ACC112 (cell line): ENCODE measurements around the gene PLEKHG1.

Experiments
- H2AFZ ChIP-seq: fragments of 200-600 bp; sonication (generic); one replicate; pipeline ENCODE4 v1.6.0; 2017; ENCODE audit warnings: antibody characterized with exemption, low read length; ENCODE audit not compliant: unreplicated experiment
- H3K27ac ChIP-seq: fragments of 200-600 bp; sonication (generic); 2 replicates; pipeline ENCODE4 v1.5.1; 2014; ENCODE audit warnings: low read depth, mild to moderate bottlenecking, antibody characterized with exemption, low read length, moderate library complexity
- H3K27me3 ChIP-seq: fragments of 200-600 bp; sonication (generic); 2 replicates; pipeline ENCODE4 v1.6.1; 2014; ENCODE audit warnings: mild to moderate bottlenecking, antibody characterized with exemption, low read length, moderate library complexity, mixed read lengths; ENCODE audit not compliant: insufficient read depth
- H3K36me3 ChIP-seq: fragments of 200-600 bp; sonication (generic); 2 replicates; pipeline ENCODE4 v1.6.1; 2016; ENCODE audit warnings: mild to moderate bottlenecking, antibody characterized with exemption, low read length, moderate library complexity, mixed read lengths; ENCODE audit not compliant: insufficient read depth
- H3K4me1 ChIP-seq: fragments of 200-600 bp; sonication (generic); one replicate; pipeline ENCODE4 v1.6.1; 2016; ENCODE audit warnings: low read length, mixed read lengths; ENCODE audit not compliant: insufficient read depth, unreplicated experiment, control insufficient read depth
- H3K4me3 ChIP-seq: fragments of 200-600 bp; sonication (generic); 2 replicates; pipeline ENCODE4 v1.5.1; 2014; ENCODE audit warnings: mild to moderate bottlenecking, low read depth, low read length
- H3K79me2 ChIP-seq: fragments of 200-600 bp; sonication (generic); one replicate; pipeline ENCODE4 v1.6.0; 2016; ENCODE audit warnings: low read length; ENCODE audit not compliant: control insufficient read depth, unreplicated experiment, insufficient read depth

Gene PLEKHG1

DNA sequence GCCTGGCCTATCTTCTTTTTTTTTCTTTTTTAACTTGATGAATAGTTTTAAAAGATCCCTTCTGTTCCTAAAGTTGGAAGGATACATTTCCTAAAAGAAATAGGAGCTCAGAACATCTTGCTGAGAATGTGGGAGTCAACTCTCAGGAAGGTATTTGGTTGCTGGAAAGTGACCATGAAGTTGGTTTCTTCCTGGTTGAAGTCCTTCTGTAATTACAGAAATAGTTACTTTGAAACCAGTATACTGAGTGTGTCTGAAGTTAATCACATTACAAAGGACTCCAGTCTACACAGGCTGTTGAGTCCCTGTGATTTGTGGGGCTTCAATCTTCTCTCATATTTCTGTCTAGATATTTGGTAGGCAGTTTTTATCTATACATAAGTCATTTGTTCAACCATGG, 9.8 kb upstream of the PLEKHG1 start:
- Histone ChIP-seq H3K4me1 (no peaks in the 10 kb centered on the region), H3K4me3 (no peak overlapping the region), H3K36me3 (no peaks in the 10 kb centered on the region), H3K27ac (no peak overlapping the region), H3K79me2 (no peaks in the 10 kb centered on the region), H2AFZ (no peak overlapping the region), H3K27me3 (peaks cover 49% of the 10 kb centered on the region)

DNA sequence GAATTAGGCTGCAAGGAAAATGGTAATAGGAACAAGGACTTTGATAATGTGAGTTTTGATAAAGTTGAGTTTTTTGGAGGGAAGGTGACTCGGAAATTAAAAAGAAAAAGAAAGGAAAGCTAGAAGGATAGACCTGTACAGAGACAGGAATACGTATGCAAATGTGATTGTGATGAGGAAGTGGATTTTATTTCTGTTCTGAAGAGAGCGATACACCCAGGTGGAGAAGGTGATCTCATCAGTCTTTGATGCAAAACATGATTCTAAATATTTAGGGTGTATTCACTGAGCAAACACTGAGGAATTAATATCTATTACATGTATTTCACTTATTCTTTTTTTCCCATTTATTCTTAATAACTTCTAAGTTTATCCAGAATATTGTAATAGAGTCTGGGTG, 9.2 kb upstream of the PLEKHG1 start:
- Histone ChIP-seq H3K27me3 (peaks cover 52% of the 10 kb centered on the region), H3K4me3 (no peak overlapping the region), H3K27ac (no peak overlapping the region), H3K4me1 (no peaks in the 10 kb centered on the region), H3K79me2 (no peaks in the 10 kb centered on the region), H2AFZ (no peak overlapping the region), H3K36me3 (no peaks in the 10 kb centered on the region)

DNA sequence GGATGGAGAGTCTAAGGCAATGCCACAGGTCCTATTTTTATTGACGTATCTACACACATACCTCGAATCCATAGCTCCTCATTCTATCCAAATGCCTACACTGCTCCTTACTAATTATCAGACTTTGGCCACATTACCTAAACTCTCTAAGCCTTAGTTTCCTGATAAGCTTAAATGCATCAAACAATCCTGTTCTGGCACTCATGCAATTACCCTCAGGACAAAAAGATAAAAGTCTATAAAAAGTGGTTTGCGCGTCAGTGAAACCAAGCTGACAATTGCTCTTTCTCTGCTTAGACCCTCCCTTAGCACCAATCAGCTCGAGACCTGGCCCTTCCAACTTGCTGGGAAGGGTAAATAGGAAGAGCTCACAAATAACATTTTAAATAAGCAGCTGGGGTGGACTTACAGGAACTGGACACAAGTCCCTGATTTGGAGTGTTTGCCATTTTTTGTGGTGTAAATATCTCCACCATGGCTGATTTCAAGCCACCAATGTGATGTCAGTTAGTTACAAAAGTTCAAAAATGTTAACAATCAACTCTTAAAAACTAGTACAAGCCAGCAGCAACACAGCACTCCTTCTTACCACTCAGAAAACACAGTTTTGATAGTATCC, 7.2 kb upstream of the PLEKHG1 start:
- no peak overlapping the region for H3K4me3 ChIP-seq
- no peaks in the 10 kb centered on the region for H3K4me1 ChIP-seq
- H2AFZ ChIP-seq = no peak overlapping the region
- no peaks in the 10 kb centered on the region for H3K36me3 ChIP-seq
- no peaks in the 10 kb centered on the region for H3K79me2 ChIP-seq
- H3K27me3 ChIP-seq = peaks cover 62% of the 10 kb centered on the region
- no peak overlapping the region for H3K27ac ChIP-seq

DNA sequence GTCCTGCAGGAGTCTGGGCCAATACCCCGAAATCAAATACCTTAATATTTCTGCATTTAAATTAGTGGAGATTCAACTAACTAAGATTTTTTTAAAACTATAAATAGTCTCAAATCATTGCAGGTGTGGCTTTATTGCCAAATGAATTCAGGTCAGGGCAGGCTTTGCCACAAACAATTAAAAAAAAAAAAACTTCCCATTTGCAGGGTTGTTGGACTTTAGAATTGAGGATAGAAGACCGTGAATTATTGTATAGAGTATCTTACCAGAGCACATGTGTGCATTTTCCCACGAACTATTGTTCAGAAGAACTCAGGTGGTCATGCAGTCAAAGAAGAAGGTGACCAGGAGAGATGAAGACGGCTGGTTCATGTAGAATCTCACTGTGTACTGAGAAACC, 6.6 kb upstream of the PLEKHG1 start:
- no peaks in the 10 kb centered on the region for H3K4me1 ChIP-seq
- H2AFZ ChIP-seq = no peak overlapping the region
- peaks cover 65% of the 10 kb centered on the region for H3K27me3 ChIP-seq
- H3K27ac ChIP-seq = no peak overlapping the region
- no peaks in the 10 kb centered on the region for H3K79me2 ChIP-seq
- H3K36me3 ChIP-seq = no peaks in the 10 kb centered on the region
- no peak overlapping the region for H3K4me3 ChIP-seq

DNA sequence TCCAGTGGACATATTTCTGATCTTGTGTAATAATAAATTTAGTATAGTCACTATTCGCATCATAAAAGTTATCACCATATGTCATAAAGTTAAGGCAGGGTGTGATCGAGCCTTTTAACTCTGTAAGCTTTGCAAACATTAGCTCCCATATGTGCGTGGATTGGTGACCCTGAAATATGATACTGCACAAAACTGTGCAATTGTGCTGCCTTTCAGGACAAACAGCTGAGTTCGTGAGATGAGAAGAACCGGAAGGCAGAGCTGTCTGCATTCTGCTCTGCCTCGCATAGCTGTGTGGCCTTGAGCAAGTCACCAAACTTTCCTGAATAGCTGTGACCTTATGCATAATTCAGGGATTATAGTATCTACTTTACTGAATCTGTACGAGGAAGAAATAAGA, 3.2 kb upstream of the PLEKHG1 start:
- no peak overlapping the region for H3K4me3 ChIP-seq
- H3K4me1 ChIP-seq = no peaks in the 10 kb centered on the region
- H3K27me3 ChIP-seq = peaks cover 75% of the 10 kb centered on the region
- no peak overlapping the region for H2AFZ ChIP-seq
- no peak overlapping the region for H3K27ac ChIP-seq
- H3K79me2 ChIP-seq = no peaks in the 10 kb centered on the region
- H3K36me3 ChIP-seq = no peaks in the 10 kb centered on the region

DNA sequence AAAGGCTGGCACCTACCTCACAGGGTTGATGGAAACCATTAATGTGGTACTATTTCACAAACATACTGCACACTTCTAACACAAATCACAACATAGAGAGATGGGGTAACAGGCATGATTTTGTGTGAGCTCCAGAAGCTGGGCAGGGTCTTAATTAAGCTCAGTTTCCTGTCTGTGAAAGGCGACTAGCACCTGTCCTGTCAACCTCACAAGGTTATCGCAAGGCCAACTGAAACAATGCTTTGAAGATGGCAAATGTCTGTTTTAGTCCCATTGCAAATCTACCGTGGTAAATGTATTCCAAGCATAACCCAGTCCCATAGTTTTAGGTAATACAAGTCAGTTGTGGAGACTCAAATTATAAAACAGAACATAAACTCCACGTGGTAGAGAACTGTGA, 1.3 kb upstream of the PLEKHG1 start:
- peaks cover 73% of the 10 kb centered on the region for H3K27me3 ChIP-seq
- no peak overlapping the region for H2AFZ ChIP-seq
- H3K79me2 ChIP-seq = no peaks in the 10 kb centered on the region
- no peak overlapping the region for H3K4me3 ChIP-seq
- no peaks in the 10 kb centered on the region for H3K36me3 ChIP-seq
- no peak overlapping the region for H3K27ac ChIP-seq
- H3K4me1 ChIP-seq = no peaks in the 10 kb centered on the region

DNA sequence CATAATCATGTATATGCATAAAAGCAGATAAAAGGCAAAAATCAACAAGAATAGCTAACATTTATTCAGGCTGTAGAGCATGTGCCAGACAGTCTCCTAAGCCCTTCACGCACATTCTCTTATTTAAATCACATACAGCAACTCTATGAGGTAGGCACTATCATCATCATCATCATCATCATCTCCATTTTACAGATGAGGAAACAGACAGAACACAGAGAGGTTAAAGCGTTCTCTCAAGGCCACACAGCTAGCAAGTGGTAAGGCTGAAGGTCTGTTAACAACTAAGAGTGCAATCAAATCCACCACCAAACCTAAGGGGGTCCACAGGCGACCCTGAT, 857 bp upstream of the PLEKHG1 start:
- no peaks in the 10 kb centered on the region for H3K79me2 ChIP-seq
- H2AFZ ChIP-seq = no peak overlapping the region
- H3K36me3 ChIP-seq = no peaks in the 10 kb centered on the region
- no peak overlapping the region for H3K27ac ChIP-seq
- peaks cover 75% of the 10 kb centered on the region for H3K27me3 ChIP-seq
- no peak overlapping the region for H3K4me3 ChIP-seq
- H3K4me1 ChIP-seq = no peaks in the 10 kb centered on the region

DNA sequence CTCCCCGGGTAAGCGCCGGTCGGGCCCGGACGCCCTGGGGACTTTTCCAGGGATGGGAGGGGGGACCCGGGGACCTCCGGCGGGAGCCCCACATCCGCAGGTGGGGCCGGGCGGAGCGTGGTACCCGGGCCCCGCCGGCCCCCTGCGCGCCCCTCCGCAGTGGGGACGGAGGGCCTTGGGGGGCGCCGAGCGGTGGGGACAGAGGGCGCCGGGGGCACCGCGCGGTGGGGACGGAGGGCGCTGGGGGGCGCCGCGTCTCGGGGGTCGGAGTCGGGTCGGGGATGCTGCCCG, 270 bp downstream of the PLEKHG1 start:
- Histone ChIP-seq H2AFZ (no peak overlapping the region), H3K4me3 (peak overlapping the region; percentile 70), H3K4me1 (no peaks in the 10 kb centered on the region), H3K27ac (no peak overlapping the region), H3K27me3 (peaks cover 87% of the 10 kb centered on the region), H3K36me3 (no peaks in the 10 kb centered on the region), H3K79me2 (no peaks in the 10 kb centered on the region)

DNA sequence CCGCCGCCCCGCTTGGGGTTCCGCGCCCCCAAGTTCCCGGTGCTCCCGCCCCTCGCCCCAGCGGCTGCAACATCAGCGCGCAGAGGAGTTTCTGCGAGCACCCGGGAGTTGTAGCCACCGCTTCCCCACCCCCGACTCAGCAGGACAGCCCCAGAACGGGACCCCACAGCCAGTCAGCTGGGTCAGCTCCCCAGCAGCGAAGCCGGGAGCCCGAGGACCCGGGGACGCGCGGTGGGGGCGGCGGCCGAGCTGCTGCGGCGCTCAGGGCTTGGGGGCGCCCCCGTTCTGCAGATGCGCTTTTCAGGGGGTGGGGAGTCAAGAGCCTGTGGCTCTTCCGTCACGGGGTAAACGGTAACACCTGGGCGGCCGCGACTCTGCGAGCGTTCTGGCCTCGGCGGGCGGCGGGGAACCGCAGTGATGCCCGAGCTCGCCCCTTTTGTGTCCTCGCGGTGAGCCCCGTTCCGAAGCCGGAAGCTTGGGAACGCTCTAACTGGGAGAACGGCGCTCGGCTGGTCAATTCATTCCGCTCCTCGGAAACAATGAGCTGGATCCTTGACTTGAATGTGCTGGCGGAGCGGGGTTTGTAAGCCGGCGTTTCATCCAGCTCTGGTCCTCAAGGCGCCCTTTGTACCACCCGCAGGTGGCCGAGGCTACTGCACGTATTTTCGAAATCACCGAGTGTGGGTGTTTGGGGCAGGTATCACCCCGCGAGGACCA, 774 bp downstream of the PLEKHG1 start:
- Histone ChIP-seq H3K27me3 (peaks cover 89% of the 10 kb centered on the region), H3K36me3 (no peaks in the 10 kb centered on the region), H3K79me2 (no peaks in the 10 kb centered on the region), H3K27ac (no peak overlapping the region), H2AFZ (peak overlapping the region; percentile 62), H3K4me3 (peak overlapping the region; percentile 70), H3K4me1 (no peaks in the 10 kb centered on the region)

DNA sequence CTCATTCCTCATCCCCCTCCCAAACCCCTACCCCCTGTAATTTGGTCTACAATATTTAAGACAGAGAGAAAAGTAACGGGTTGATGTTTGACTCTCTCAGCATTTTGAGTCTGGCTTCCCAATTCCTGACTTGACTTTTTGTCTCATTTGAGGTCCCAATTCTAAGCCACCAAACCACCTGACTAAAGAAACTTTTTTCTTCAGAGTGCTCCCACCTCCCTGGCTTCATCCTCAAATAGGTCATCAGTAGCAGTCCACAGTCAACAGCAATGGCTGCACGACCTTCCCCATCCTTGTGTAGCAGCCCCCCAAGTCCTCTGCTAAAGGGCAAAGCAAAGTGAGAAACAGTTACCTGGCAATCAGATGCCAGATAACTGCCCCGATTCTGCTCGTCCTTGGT, 1.8 kb downstream of the PLEKHG1 start:
- Histone ChIP-seq H3K27me3 (peaks cover 96% of the 10 kb centered on the region), H2AFZ (no peak overlapping the region), H3K36me3 (no peaks in the 10 kb centered on the region), H3K4me3 (no peak overlapping the region), H3K27ac (no peak overlapping the region), H3K79me2 (no peaks in the 10 kb centered on the region), H3K4me1 (no peaks in the 10 kb centered on the region)

DNA sequence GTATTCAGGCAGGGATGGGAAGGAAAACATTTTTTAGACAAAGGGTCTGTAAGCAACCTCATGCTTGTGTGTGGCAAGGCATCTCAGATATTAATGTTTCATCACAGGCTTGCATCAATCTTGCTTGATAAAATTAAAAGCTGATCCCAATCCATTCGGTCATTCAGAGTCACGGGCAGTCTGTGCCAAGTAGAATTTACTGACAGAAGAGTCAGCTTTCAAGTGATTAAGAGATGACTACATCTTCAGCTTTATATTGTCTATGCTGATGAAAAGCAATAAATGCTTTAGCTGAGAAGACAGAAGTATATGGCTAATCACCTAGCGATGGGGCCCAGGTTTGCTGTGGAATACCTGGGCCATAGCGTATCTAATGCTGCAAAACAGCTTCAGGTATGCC, 3.5 kb downstream of the PLEKHG1 start:
- Histone ChIP-seq H3K27ac (no peak overlapping the region), H3K79me2 (no peaks in the 10 kb centered on the region), H3K4me1 (no peaks in the 10 kb centered on the region), H3K4me3 (no peak overlapping the region), H2AFZ (no peak overlapping the region), H3K27me3 (peaks cover 96% of the 10 kb centered on the region), H3K36me3 (no peaks in the 10 kb centered on the region)
